Measurements from ENCODE around the gene RGS6. TPM values are rescaled to one million over a fixed set of nuclear protein-coding genes. Genes with fewer than 3 reads are reported as not detected.

Gene RGS6
- total RNA-seq, 1 donor = not detected

GRCh38 chr14:72443991-72444441 lies 511.8 kb downstream of the RGS6 start:
- H3K4me2 ChIP-seq (ENCODE audit: insufficient read depth, low read length) = no peak overlapping the region
- TF ChIP-seq, protein P1, sequence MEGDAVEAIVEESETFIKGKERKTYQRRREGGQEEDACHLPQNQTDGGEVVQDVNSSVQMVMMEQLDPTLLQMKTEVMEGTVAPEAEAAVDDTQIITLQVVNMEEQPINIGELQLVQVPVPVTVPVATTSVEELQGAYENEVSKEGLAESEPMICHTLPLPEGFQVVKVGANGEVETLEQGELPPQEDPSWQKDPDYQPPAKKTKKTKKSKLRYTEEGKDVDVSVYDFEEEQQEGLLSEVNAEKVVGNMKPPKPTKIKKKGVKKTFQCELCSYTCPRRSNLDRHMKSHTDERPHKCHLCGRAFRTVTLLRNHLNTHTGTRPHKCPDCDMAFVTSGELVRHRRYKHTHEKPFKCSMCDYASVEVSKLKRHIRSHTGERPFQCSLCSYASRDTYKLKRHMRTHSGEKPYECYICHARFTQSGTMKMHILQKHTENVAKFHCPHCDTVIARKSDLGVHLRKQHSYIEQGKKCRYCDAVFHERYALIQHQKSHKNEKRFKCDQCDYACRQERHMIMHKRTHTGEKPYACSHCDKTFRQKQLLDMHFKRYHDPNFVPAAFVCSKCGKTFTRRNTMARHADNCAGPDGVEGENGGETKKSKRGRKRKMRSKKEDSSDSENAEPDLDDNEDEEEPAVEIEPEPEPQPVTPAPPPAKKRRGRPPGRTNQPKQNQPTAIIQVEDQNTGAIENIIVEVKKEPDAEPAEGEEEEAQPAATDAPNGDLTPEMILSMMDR (IDR thresholded peaks at IDR 0.05; ENCODE audit: extremely low read depth, low read depth, low read length) = no peak
- H3K27me3 ChIP-seq (ENCODE audit: insufficient read depth, low read length) = peaks cover 13% of the 10 kb centered on the region
- no peaks in the 10 kb centered on the region for H3K4me1 ChIP-seq (ENCODE audit: insufficient read depth, low read length)
- H3K4me3 ChIP-seq (ENCODE audit: insufficient read depth, low read length) = no peak overlapping the region
- no peak overlapping the region for H3K27ac ChIP-seq (ENCODE audit: low read depth, low read length)
- no peaks in the 10 kb centered on the region for H3K9me3 ChIP-seq (ENCODE audit: low read depth, low read length)
- H3K36me3 ChIP-seq (ENCODE audit: insufficient read depth, low read length) = no peaks in the 10 kb centered on the region
- DNase-seq (ENCODE audit: insufficient read length, low spot score, missing footprints) = no peak
- H4K20me1 ChIP-seq (ENCODE audit: insufficient read depth, low read length) = no peaks in the 10 kb centered on the region
- no peaks in the 10 kb centered on the region for H3K79me2 ChIP-seq (ENCODE audit: insufficient read depth, low read length)
- H2AFZ ChIP-seq (ENCODE audit: low read length) = no peak overlapping the region

DNA sequence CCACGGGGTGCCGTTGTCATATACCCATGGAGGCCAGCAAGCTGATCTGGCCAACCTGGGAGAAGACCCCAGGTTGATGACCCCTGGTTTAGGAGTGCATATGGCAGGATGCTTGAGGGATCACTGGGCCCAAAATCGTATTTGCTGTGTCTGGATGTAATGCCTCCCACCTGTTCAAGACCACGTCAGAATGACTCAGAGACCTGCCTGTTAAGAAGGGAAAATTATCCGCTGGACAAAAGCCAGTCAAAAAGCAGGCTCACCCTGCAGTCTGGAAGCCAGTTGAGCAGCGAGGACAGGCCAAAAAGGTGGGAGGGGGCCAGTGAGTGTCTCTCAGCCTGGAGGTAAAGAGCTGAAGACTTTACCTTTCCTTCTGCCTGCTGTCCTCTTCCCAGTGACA lies 512.5 kb downstream of the RGS6 start:
- H4K20me1 ChIP-seq (ENCODE audit: insufficient read depth, low read length) = no peaks in the 10 kb centered on the region
- no peak for DNase-seq (ENCODE audit: insufficient read length, low spot score, missing footprints)
- H3K27ac ChIP-seq (ENCODE audit: low read depth, low read length) = no peak overlapping the region
- no peaks in the 10 kb centered on the region for H3K79me2 ChIP-seq (ENCODE audit: insufficient read depth, low read length)
- H3K4me2 ChIP-seq (ENCODE audit: insufficient read depth, low read length) = no peak overlapping the region
- no peak overlapping the region for H2AFZ ChIP-seq (ENCODE audit: low read length)
- no peak overlapping the region for H3K4me3 ChIP-seq (ENCODE audit: insufficient read depth, low read length)
- H3K9me3 ChIP-seq (ENCODE audit: low read depth, low read length) = no peaks in the 10 kb centered on the region
- H3K4me1 ChIP-seq (ENCODE audit: insufficient read depth, low read length) = no peaks in the 10 kb centered on the region
- peaks cover 6% of the 10 kb centered on the region for H3K27me3 ChIP-seq (ENCODE audit: insufficient read depth, low read length)
- TF ChIP-seq, protein P1 (IDR thresholded peaks at IDR 0.05; ENCODE audit: extremely low read depth, low read depth, low read length) = no peak
- no peaks in the 10 kb centered on the region for H3K36me3 ChIP-seq (ENCODE audit: insufficient read depth, low read length)

GRCh38 chr14:72448212-72448611 lies 516.0 kb downstream of the RGS6 start:
- TF ChIP-seq, protein P1 (IDR thresholded peaks at IDR 0.05; ENCODE audit: extremely low read depth, low read depth, low read length) = no peak
- Histone ChIP-seq H2AFZ (ENCODE audit: low read length) (no peak overlapping the region), H3K79me2 (ENCODE audit: insufficient read depth, low read length) (no peaks in the 10 kb centered on the region), H3K27me3 (ENCODE audit: insufficient read depth, low read length) (peaks cover 12% of the 10 kb centered on the region), H3K27ac (ENCODE audit: low read depth, low read length) (no peak overlapping the region), H4K20me1 (ENCODE audit: insufficient read depth, low read length) (no peaks in the 10 kb centered on the region), H3K4me2 (ENCODE audit: insufficient read depth, low read length) (no peak overlapping the region), H3K9me3 (ENCODE audit: low read depth, low read length) (no peaks in the 10 kb centered on the region), H3K4me1 (ENCODE audit: insufficient read depth, low read length) (no peaks in the 10 kb centered on the region), H3K36me3 (ENCODE audit: insufficient read depth, low read length) (no peaks in the 10 kb centered on the region), H3K4me3 (ENCODE audit: insufficient read depth, low read length) (no peak overlapping the region)
- DNase-seq (ENCODE audit: insufficient read length, low spot score, missing footprints) = no peak

DNA sequence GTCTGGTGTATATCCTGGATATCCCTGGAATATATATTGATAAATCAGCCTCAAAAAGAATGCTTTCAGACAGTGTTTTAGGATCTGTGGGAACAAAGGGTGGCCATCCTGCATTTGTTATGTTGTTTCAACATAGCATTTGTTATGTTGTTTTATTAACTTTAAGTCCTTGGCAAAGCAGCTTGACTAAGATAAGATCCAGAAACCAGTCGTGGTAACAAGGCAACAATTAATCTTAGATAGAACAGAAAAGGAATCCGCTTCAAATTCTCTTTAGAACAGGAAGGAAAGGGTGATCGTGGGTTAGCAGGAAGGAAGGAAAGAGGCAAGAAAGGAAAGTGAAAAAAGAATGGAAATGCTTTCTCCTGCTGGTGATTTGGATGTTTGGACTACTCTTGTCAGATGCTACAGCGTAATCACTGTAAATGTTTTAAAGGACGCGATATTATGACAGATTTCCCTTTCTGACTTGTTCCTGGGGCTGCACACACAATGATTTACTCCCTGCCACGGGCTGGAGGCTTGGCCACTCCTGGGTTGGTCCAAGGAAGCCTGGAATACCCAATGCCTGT lies 518.3 kb downstream of the RGS6 start:
- TF ChIP-seq, protein P1 (IDR thresholded peaks at IDR 0.05; ENCODE audit: extremely low read depth, low read depth, low read length) = no peak
- Histone ChIP-seq H3K4me2 (ENCODE audit: insufficient read depth, low read length) (no peak overlapping the region), H3K36me3 (ENCODE audit: insufficient read depth, low read length) (no peaks in the 10 kb centered on the region), H4K20me1 (ENCODE audit: insufficient read depth, low read length) (no peaks in the 10 kb centered on the region), H3K9me3 (ENCODE audit: low read depth, low read length) (no peaks in the 10 kb centered on the region), H3K4me1 (ENCODE audit: insufficient read depth, low read length) (no peaks in the 10 kb centered on the region), H3K4me3 (ENCODE audit: insufficient read depth, low read length) (no peak overlapping the region), H3K27ac (ENCODE audit: low read depth, low read length) (no peak overlapping the region), H3K79me2 (ENCODE audit: insufficient read depth, low read length) (no peaks in the 10 kb centered on the region), H2AFZ (ENCODE audit: low read length) (no peak overlapping the region), H3K27me3 (ENCODE audit: insufficient read depth, low read length) (peaks cover 19% of the 10 kb centered on the region)
- DNase-seq (ENCODE audit: insufficient read length, low spot score, missing footprints) = no peak

Data from osteoblast (primary cell).